WTC11 (cell line): ENCODE results near the gene ADRA2C. TPM values are rescaled to one million over a fixed set of nuclear protein-coding genes. Genes with fewer than 3 reads are reported as not detected.

ENCODE experiments used
- ATAC-seq: fragments of 200-7000 bp; cut with Tn5 transposase; 2 replicates; pipeline ENCODE4 v1.10.0; 2021; ENCODE audit warnings: mild to moderate bottlenecking, moderate library complexity
- CTCF ChIA-PET: fragments of 300-600 bp; sonication (Branson Sonifier 250); formaldehyde crosslinking; loops from one replicate; lab custom pipeline; 2021; ENCODE audit warnings: antibody characterized with exemption; lab: Charles Lee
- POLR2A ChIA-PET: fragments of 350-600 bp; sonication (Branson Sonifier 250); formaldehyde crosslinking; loops from one replicate; lab custom pipeline; 2021; ENCODE audit warnings: antibody characterized with exemption; lab: Charles Lee
- DNase-seq: peaks from one replicate; pipeline ENCODE4 v3.0.0; 2021; ENCODE audit warnings: low spot score
- H3K27ac Mint-ChIP-seq: 2 replicates; pipeline ENCODE4 v1.8.0; 2021; ENCODE audit warnings: mixed read lengths
- H3K27me3 Mint-ChIP-seq: 2 replicates; pipeline ENCODE4 v1.8.0; 2021; ENCODE audit warnings: low read depth, mild to moderate bottlenecking, moderate library complexity, mixed read lengths
- H3K36me3 Mint-ChIP-seq: 2 replicates; pipeline ENCODE4 v1.8.0; 2021; ENCODE audit warnings: mixed read lengths
- H3K4me1 Mint-ChIP-seq: 2 replicates; pipeline ENCODE4 v1.8.0; 2022; ENCODE audit warnings: mixed read lengths
- H3K4me3 Mint-ChIP-seq: 2 replicates; pipeline ENCODE4 v1.8.0; 2021; ENCODE audit warnings: mild to moderate bottlenecking, moderate library complexity, mixed read lengths
- H3K9me3 Mint-ChIP-seq: 2 replicates; pipeline ENCODE4 v1.8.0; 2021; ENCODE audit warnings: mixed read lengths
- CBFB ChIP-seq: sonication (generic); formaldehyde crosslinking; IDR thresholded peaks from 2 replicates; pipeline ENCODE4 v1.8.1; 2022; ENCODE audit warnings: mild to moderate bottlenecking, low read depth, missing genetic modification reagents
- CREB1 ChIP-seq: sonication (generic); formaldehyde crosslinking; IDR thresholded peaks from 2 replicates; pipeline ENCODE4 v1.8.0; 2023; ENCODE audit warnings: mild to moderate bottlenecking, missing genetic modification reagents
- E2F1 ChIP-seq: sonication (generic); formaldehyde crosslinking; IDR thresholded peaks from 2 replicates; pipeline ENCODE4 v1.8.0; 2022; ENCODE audit warnings: mild to moderate bottlenecking, missing genetic modification reagents
- E2F5 ChIP-seq: sonication (generic); formaldehyde crosslinking; IDR thresholded peaks from 2 replicates; pipeline ENCODE4 v1.8.1; 2022; ENCODE audit warnings: mild to moderate bottlenecking, moderate library complexity, missing genetic modification reagents
- FOXJ3 ChIP-seq: sonication (generic); formaldehyde crosslinking; IDR thresholded peaks from 2 replicates; pipeline ENCODE4 v1.9.0; 2021; ENCODE audit warnings: missing genetic modification reagents, mild to moderate bottlenecking, borderline replicate concordance
- FOXP1 ChIP-seq: sonication (generic); formaldehyde crosslinking; IDR thresholded peaks from 2 replicates; pipeline ENCODE4 v1.8.0; 2022; ENCODE audit warnings: missing genetic modification reagents, mild to moderate bottlenecking, moderate library complexity, borderline replicate concordance
- IRF1 ChIP-seq: sonication (generic); formaldehyde crosslinking; IDR thresholded peaks from 2 replicates; pipeline ENCODE4 v1.8.0; 2023; ENCODE audit warnings: missing genetic modification reagents
- JUN ChIP-seq: sonication (generic); formaldehyde crosslinking; IDR thresholded peaks from 2 replicates; pipeline ENCODE4 v1.8.0; 2023; ENCODE audit warnings: mild to moderate bottlenecking, missing genetic modification reagents
- MYBL2 ChIP-seq: sonication (generic); formaldehyde crosslinking; IDR thresholded peaks from 2 replicates; pipeline ENCODE4 v1.8.1; 2023; ENCODE audit warnings: mild to moderate bottlenecking, moderate library complexity, missing genetic modification reagents
- PRDM15 ChIP-seq: sonication (generic); formaldehyde crosslinking; IDR thresholded peaks from 2 replicates; pipeline ENCODE4 v1.8.0; 2022; ENCODE audit warnings: missing genetic modification reagents
- PRRX2 ChIP-seq: fragments of 250-450 bp; sonication (Bioruptor Pico); IDR thresholded peaks from 2 replicates; pipeline ENCODE4 v1.8.0; 2021; ENCODE audit warnings: mild to moderate bottlenecking
- TEAD1 ChIP-seq: sonication (generic); formaldehyde crosslinking; IDR thresholded peaks from 2 replicates; pipeline ENCODE4 v1.8.0; 2022; ENCODE audit warnings: mild to moderate bottlenecking, missing genetic modification reagents
- ZMAT4 ChIP-seq: fragments of 250-450 bp; sonication (Bioruptor Pico); IDR thresholded peaks from 2 replicates; pipeline ENCODE4 v1.9.0; 2021; ENCODE audit warnings: mild to moderate bottlenecking
- ZNF138 ChIP-seq: sonication (generic); formaldehyde crosslinking; conservative IDR thresholded peaks from 2 replicates; pipeline ENCODE4 v1.8.1; 2022; ENCODE audit warnings: mild to moderate bottlenecking, moderate library complexity, missing genetic modification reagents
- ZNF263 ChIP-seq: sonication (generic); formaldehyde crosslinking; IDR thresholded peaks from 2 replicates; pipeline ENCODE4 v1.8.1; 2022; ENCODE audit warnings: low read depth, mild to moderate bottlenecking, moderate library complexity, missing genetic modification reagents
- ZNF532 ChIP-seq: fragments of 250-450 bp; sonication (Bioruptor Pico); IDR thresholded peaks from 2 replicates; pipeline ENCODE4 v1.9.0; 2021; ENCODE audit warnings: mild to moderate bottlenecking, borderline replicate concordance
- total RNA-seq: library from RNA; stranded (reverse); gene quantifications from 3 replicates; pipeline ENCODE4 v1.2.3, GENCODE V29; 2021

The ADRA2C gene
- total RNA-seq, 1 experiment from 2014 or later, result 21.8 TPM

- TF ChIP-seq ZNF532 (CRISPR knock-in tag) (no peak), ZNF138 (CRISPR knock-in tag) (peak; percentile 89), FOXJ3 (CRISPR knock-in tag) (no peak), FOXP1 (CRISPR knock-in tag) (peak; percentile 98), CREB1 (CRISPR knock-in tag) (peak; percentile 96), TEAD1 (CRISPR knock-in tag) (peak; percentile 86), E2F5 (peak; percentile 98), CBFB (CRISPR knock-in tag) (0 out of 2 replicates have a peak, but pooled peaks have one; percentile 72), PRRX2 (CRISPR knock-in tag) (no peak), IRF1 (CRISPR knock-in tag) (no peak), ZMAT4 (no peak), ZNF263 (0 out of 2 replicates have a peak, but pooled peaks have one; percentile 38)
- TF ChIP-seq, all 79 proteins: peak for 48
These were observed 792 bp downstream of the ADRA2C start (continued) for GRCh38 chr4:3766785-3767569.

- Mint-ChIP-seq H3K9me3 (no peaks in the 10 kb centered on the region), H3K36me3 (no peaks in the 10 kb centered on the region), H3K4me3 (peak overlapping the region; percentile 64), H3K27me3 (peaks cover 37% of the 10 kb centered on the region), H3K4me1 (peaks cover 22% of the 10 kb centered on the region), H3K27ac (no peak overlapping the region)
- POLR2A ChIA-PET, result interaction anchor here (1.2 kb wide), 1 partner anchor 13 kb away, joined by 3 read pairs; no protein-coding TSS in a partner anchor
- DNase-seq (peak; percentile 71), ATAC-seq (peak; percentile 23)
- no peak for TF ChIP-seq JUN (CRISPR knock-in tag)
- TF ChIP-seq MYBL2 (CRISPR knock-in tag), result 0 out of 2 replicates have a peak, but pooled peaks have one; percentile 20
- TF ChIP-seq E2F1, result 0 out of 2 replicates have a peak, but pooled peaks have one; percentile 27
- TF ChIP-seq PRDM15 (CRISPR knock-in tag), result peak; percentile 33; the same call in 1 of the 2 replicates
- CTCF ChIA-PET, result interaction anchor here (0.7 to 6.6 kb wide), 23 partner anchors 13 to 287 kb away, joined by 3 to 96 read pairs (median 5); no protein-coding TSS in a partner anchor
These were observed 1.5 kb downstream of the ADRA2C start for GRCh38 chr4:3767570-3768288.
